ENCODE results near the gene APOA5. TPM values are rescaled to one million over a fixed set of nuclear protein-coding genes. Genes with fewer than 3 reads are reported as not detected.

The APOA5 gene
- total RNA-seq, 4 donors from 2014 or later, result not detected

DNA sequence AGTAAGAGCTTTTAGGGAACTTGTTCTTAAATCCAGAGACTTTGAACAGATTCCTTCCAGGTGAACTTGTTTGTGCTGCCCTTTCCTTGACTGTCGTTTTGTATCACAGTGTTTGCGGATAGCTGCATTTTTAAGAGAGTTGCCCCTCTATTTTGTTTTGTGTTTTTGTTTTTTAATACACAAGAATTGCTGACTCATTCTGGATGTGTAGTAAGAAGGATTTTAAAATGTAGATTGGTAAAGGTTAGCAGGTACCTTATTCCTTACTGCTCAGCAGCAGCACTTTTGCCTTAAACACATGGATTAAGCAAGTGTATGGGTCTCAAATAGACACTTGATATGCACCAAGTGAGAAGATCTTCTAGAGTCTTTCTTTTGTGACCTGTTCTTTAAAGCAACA, 8.9 kb upstream of the APOA5 start:
- TF ChIP-seq, protein P1, sequence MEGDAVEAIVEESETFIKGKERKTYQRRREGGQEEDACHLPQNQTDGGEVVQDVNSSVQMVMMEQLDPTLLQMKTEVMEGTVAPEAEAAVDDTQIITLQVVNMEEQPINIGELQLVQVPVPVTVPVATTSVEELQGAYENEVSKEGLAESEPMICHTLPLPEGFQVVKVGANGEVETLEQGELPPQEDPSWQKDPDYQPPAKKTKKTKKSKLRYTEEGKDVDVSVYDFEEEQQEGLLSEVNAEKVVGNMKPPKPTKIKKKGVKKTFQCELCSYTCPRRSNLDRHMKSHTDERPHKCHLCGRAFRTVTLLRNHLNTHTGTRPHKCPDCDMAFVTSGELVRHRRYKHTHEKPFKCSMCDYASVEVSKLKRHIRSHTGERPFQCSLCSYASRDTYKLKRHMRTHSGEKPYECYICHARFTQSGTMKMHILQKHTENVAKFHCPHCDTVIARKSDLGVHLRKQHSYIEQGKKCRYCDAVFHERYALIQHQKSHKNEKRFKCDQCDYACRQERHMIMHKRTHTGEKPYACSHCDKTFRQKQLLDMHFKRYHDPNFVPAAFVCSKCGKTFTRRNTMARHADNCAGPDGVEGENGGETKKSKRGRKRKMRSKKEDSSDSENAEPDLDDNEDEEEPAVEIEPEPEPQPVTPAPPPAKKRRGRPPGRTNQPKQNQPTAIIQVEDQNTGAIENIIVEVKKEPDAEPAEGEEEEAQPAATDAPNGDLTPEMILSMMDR (IDR thresholded peaks at IDR 0.05; ENCODE audit: low read depth), result no peak

- TF ChIP-seq, protein P1 (IDR thresholded peaks at IDR 0.05; ENCODE audit: low read depth), result no peak
These were observed 6.7 kb upstream of the APOA5 start for GRCh38 chr11:116798368-116798767.

DNA sequence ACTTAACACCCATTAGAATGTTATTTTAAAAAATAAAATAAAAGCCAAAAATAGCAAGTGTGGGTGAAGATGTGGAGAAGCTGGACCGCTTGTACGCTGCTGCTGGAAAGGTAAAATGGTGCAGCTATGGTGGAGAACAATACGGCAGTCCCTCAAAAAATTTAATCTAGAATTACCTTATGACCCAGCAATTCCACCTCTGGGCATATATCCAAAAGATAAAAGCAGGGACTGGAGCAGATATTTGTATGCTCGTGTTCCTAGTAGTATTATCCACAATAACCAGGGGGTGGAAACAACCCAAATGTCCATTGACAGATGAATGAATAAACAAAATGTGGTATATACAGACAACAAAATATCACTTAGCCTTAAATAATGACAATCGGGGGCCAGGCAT, 6.1 kb upstream of the APOA5 start:
- TF ChIP-seq, protein P1 (IDR thresholded peaks at IDR 0.05; ENCODE audit: low read depth), result no peak

DNA sequence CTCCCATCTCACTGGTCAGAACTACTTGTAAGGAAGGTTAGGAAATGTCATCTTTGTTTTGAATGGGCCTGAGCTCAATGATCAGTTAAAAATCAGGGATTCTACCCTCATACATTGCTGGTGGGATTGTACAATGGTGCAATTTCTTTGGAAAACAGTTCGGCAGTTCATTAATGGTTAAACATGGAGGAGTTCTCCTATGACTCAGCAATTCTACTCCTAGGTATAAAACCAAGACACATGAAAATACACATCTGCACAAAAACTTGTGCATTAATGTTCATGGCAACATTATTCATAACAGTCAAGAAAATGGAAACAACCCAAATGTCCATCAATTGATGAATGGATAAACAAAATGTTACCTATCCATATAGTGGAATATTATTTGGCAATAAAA, 4.9 kb upstream of the APOA5 start:
- TF ChIP-seq, protein P1 (IDR thresholded peaks at IDR 0.05; ENCODE audit: low read depth), result no peak

DNA sequence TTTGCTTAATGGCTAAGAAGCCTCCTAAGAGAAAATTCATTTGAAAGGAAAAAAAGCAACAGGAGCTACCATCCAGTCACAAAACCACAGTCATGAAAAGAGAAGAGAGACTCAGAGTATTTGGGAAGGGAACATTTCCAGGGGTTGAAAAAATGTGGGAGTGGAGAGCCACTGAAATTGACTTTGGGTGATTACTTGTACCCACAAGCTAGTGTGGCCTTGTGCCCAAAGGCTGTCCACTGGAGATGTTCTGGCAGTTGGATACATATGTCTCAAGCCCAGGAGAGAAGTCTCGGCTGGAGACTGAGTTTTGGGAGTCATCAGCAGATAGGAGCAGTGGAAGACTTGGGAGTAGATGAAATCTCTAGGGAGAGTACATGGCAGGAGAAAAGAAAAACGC, 3.2 kb upstream of the APOA5 start:
- TF ChIP-seq, protein P1 (IDR thresholded peaks at IDR 0.05; ENCODE audit: low read depth), result no peak

- TF ChIP-seq, protein P1 (IDR thresholded peaks at IDR 0.05; ENCODE audit: low read depth), result no peak
These were observed 2.1 kb upstream of the APOA5 start for GRCh38 chr11:116793772-116794097.

DNA sequence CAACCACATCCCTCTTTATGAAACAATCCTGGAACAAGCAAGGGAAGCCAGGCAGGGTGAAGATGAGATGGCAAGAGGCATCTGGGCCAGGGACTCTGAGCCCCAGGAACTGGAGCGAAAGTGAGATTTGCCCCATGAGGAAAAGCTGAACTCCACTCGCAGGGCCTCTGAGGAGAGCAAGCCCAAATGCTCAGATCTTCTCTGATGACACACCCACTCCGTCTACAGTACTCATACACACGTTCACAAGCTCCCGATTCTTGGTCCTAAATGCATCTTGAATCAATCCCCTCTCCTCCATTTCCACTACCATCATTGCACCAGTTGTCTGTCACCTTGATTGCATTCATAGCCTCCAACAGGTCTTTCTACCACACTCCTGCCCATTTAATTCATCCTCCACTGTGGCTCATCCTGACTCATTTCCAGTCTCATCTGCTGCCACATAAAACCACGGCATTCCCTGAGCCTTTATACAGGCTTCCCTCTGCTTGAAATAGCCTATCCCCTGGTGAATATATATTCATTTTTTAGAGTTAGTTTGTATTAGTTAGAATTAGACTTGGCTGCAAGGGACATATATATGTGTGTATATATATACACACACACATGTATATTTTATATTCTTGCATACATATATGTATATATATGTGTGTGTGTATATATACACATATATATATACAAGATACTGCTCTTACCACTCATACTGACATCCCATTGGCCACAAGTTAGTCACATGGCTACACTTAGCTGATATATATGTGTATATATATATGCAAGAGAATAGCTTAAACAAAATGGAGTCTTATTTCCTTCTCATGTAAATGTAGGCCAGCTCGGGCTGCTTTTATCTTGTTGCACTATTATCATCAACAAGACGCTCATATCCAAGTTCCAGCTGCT, 1.4 kb upstream of the APOA5 start:
- TF ChIP-seq, protein P1 (IDR thresholded peaks at IDR 0.05; ENCODE audit: low read depth), result no peak
